Erythroblast (primary cell): Measurements from ENCODE around the gene DCUN1D2.

Source experiments
- GATA1 ChIP-seq: IDR thresholded peaks from 2 replicates; pipeline ENCODE4 v1.6.1; 2011; ENCODE audit warnings: low read depth, mild to moderate bottlenecking, control low read depth, low read length, moderate library complexity
- POLR2A ChIP-seq: IDR thresholded peaks from 2 replicates; pipeline ENCODE4 v1.6.1; 2011; ENCODE audit warnings: mild to moderate bottlenecking, low read length

- TF ChIP-seq POLR2A (no peak), GATA1 (no peak)
Observed at GRCh38 chr13:113535381-113535781, 44.9 kb upstream of the DCUN1D2 start.
